Activated CD4-positive, alpha-beta T cell treated with anti-CD3 and anti-CD28 coated beads, Interleukin-2, amount 50 U/mL, for 1 hour (primary cell): Measurements from ENCODE around the gene MMGT1.

Source experiments
- DNase-seq: peaks from one replicate; pipeline ENCODE4 v3.0.0-alpha.2; 2020

The MMGT1 gene

GRCh38 chrX:135973548-135974278 lies at the start of gene MMGT1:
MMGT1 (minus strand) TSS chrX:135973988; CDS start chrX:135973675, 313 bp downstream.
- peak; percentile 74 for DNase-seq

GRCh38 chrX:136021903-136022302 lies 48.1 kb upstream of the MMGT1 start:
- no peak for DNase-seq

- no peak for DNase-seq
Observed at GRCh38 chrX:136021160-136021559, 47.4 kb upstream of the MMGT1 start.

GRCh38 chrX:136019226-136019625 lies 45.4 kb upstream of the MMGT1 start:
- no peak for DNase-seq

- DNase-seq, result no peak
Observed at GRCh38 chrX:136016881-136017280, 43.1 kb upstream of the MMGT1 start.

- no peak for DNase-seq
Observed at GRCh38 chrX:136015016-136015415, 41.2 kb upstream of the MMGT1 start.

- no peak for DNase-seq
Observed at GRCh38 chrX:135988245-135988644, 14.5 kb upstream of the MMGT1 start.

GRCh38 chrX:135985973-135986310 lies 12.2 kb upstream of the MMGT1 start:
- DNase-seq, result no peak

- DNase-seq, result peak; percentile 58
Observed at GRCh38 chrX:135985157-135985972, 11.6 kb upstream of the MMGT1 start, which contains the start of gene SLC9A6. SLC9A6 (plus strand) TSS chrX:135985435; CDS start chrX:135985659, 224 bp downstream.

GRCh38 chrX:135984791-135985156 lies 11.0 kb upstream of the MMGT1 start:
- DNase-seq, result no peak

GRCh38 chrX:135984256-135984655 lies 10.5 kb upstream of the MMGT1 start:
- no peak for DNase-seq

- no peak for DNase-seq
Observed at GRCh38 chrX:135982860-135983259, 9.1 kb upstream of the MMGT1 start.

GRCh38 chrX:135981668-135982067 lies 7.9 kb upstream of the MMGT1 start:
- no peak for DNase-seq

- no peak for DNase-seq
Observed at GRCh38 chrX:135981010-135981409, 7.2 kb upstream of the MMGT1 start.

- DNase-seq, result no peak
Observed at GRCh38 chrX:135977611-135978010, 3.8 kb upstream of the MMGT1 start.

- DNase-seq, result no peak
Observed at GRCh38 chrX:135975421-135975820, 1.6 kb upstream of the MMGT1 start.

- peak; percentile 70 for DNase-seq
Observed at GRCh38 chrX:135974279-135974856, 580 bp upstream of the MMGT1 start.

GRCh38 chrX:135973025-135973547 lies 702 bp downstream of the MMGT1 start:
- no peak for DNase-seq

- DNase-seq, result no peak
Observed at GRCh38 chrX:135951291-135951690, 22.5 kb downstream of the MMGT1 start.

GRCh38 chrX:135944486-135944885 lies 29.3 kb downstream of the MMGT1 start:
- DNase-seq, result no peak

GRCh38 chrX:135931644-135932487 lies 41.9 kb downstream of the MMGT1 start:
- peak; percentile 29 for DNase-seq

GRCh38 chrX:135927897-135928296 lies 45.9 kb downstream of the MMGT1 start:
- no peak for DNase-seq

- DNase-seq, result no peak
Observed at GRCh38 chrX:135923353-135923752, 50.4 kb downstream of the MMGT1 start.
